Activated T-helper 1 cell treated with Interleukin-2 at 50 U/mL for 16 hours (primary cell): ENCODE data around the gene ERICH6B.

Experiments used
- DNase-seq: peaks from one replicate; pipeline ENCODE4 v3.0.0-alpha.2; 2020; ENCODE audit warnings: low read depth

Gene ERICH6B

DNA sequence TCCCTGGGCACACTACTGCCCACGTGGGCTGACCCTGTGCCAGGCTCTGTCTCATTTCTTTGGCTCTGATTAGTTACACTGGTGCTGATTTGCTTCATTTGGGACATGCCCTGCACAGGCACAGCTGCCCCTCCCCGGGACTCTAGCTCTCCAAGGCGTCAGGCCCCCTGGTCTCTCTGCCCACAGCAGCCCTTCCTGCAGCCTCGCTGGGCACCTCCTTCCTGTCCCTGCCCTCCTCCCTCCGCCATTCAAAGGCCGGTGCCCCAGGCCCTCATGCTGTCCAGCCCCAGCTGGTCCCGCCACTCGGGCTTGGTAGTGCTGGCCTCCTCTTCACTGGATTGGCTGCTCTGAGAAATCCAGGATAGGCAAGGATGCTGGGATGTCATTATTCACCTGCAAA lies 73.1 kb downstream of the ERICH6B start:
- no peak for DNase-seq

DNA sequence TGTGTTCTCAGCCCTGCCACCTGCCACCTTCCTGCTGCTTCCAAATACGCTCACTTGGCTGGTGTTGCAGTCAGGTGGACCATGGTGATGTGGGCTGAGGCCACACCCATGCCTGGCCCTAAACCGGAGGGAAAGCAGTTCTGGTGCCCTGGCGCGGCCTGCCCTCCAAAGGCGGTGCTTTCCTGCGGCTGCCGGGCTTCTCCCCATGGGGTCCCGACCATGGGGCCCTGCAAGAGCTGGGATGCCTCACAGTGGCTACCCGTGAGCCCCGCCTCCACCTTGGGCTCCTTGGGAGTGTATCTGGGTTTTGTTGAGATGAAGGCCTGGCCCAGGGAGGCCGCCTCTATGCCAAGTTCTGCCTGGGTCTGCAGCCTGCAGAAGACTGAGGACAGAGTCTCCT lies 73.7 kb downstream of the ERICH6B start:
- no peak for DNase-seq

DNA sequence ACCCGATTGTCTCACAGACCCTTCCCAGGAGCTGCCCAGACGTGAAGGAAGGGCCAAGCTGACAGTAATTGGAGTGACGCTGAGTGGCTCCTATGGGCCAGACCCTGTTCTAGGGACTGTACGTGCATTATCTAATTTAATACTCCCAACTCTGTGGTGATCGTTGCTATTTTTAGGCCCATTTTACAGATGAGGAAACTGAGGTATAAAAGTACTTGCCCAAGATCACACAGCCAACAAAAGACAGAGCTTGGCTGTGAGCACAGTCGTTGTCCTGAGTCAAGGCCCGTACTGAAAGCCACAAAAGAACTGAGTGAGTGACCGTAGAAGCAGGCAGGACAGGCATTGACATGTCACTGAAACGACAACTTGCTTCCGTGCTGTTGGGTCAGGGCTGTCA lies 74.7 kb downstream of the ERICH6B start:
- DNase-seq: no peak

DNA sequence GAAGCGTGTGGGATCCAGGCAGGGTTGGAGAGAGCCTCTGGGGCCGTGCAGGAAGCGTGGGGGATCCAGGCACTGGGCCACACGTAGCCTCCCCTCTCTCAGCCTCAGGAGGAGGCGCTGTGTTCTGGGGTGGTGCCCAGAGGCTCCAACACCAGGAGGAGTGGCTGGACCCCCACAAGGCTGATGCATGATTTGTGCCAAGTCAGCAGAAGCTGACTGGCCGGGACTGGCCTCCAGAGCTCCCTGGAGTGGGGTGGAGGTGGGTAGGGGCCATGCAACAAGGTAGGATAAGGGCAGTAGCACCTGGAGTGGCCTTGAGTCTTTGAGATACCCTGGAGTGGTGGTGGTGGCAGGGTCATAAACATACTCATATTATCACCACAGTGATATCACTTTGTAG lies 75.3 kb downstream of the ERICH6B start:
- DNase-seq: no peak

DNA sequence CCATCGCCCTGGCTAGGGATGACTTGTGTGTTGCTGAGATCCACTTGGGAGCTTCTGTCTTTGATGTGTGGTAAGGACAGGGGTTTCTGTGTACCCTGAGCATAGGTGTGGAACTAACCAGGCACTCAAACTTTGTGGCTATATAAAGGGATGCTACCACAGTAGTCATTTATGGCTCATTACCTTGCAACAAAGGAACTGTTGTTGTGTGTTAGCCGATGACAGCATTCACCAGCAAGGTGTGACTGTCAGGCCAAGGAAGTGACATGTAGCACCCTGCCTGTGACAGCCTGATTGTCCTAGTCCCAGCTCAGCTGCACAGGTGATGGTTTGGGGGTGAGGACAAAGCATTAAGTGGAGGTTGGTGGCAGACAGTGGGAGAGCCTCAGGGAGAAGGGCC lies 77.2 kb downstream of the ERICH6B start:
- no peak for DNase-seq

GRCh38 chr13:45537516-45537915 lies 78.0 kb downstream of the ERICH6B start:
- no peak for DNase-seq

- no peak for DNase-seq
Observed at GRCh38 chr13:45536224-45536623, 79.3 kb downstream of the ERICH6B start.

DNA sequence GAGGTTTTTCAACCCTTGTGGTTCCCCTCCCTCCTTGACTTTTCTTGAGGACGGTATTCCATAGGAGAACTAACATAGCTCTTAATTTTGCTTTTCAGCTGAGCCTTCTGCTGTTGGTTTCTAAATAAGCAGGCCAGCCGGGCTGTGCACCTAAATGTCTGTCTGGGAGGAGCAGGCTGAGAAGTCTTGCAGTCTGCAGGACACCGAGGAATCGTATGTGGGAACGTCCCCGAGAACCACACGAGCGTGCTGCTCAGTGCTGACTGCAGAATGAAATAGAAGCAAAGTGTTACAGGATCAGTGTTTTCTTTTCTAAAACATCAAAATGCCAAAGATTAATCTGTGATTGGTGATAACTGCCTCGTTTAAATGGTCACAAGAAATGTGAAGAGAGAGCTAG lies 80.9 kb downstream of the ERICH6B start:
- DNase-seq: no peak

GRCh38 chr13:45529758-45530157 lies 85.8 kb downstream of the ERICH6B start:
- no peak for DNase-seq

DNA sequence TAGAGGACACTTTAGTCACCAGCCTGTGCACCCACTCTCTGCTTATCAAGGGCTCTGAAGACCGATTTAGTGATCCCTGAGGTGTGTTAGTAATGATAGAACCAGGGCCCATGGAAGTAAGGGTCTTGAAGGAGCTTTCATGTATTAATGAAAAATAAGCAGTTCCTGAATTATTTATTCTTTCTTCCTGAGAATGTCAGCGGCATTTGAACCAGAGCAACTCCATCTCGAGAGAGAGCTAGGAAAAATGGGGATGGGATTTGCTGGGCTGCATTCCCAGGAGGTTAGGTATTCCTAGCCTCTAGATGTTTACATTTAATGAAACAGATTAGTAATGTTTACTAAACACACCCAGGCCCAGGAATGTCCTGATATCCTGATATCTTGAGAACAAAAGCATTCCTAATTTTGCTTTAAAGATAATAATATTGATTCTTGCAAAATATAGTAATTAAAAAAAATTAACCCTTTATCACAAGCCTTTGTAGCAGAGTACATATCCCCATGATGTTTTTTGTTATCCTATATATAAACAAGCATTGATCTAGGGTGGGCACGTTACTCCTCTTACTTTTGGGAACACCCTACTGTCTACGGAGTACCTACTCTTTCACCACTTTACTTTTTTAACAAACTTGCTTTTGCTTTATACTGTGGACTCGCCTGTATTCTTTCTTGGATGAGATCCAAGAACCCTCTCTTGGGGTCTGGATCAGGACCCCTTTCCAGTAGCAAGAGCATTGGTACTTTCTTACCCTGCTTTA lies 87.7 kb downstream of the ERICH6B start:
- DNase-seq: no peak

GRCh38 chr13:45522571-45522970 lies 93.0 kb downstream of the ERICH6B start:
- DNase-seq: no peak

GRCh38 chr13:45521297-45521696 lies 94.2 kb downstream of the ERICH6B start:
- DNase-seq: no peak

- no peak for DNase-seq
Observed at GRCh38 chr13:45519493-45519892, 96.0 kb downstream of the ERICH6B start.

DNA sequence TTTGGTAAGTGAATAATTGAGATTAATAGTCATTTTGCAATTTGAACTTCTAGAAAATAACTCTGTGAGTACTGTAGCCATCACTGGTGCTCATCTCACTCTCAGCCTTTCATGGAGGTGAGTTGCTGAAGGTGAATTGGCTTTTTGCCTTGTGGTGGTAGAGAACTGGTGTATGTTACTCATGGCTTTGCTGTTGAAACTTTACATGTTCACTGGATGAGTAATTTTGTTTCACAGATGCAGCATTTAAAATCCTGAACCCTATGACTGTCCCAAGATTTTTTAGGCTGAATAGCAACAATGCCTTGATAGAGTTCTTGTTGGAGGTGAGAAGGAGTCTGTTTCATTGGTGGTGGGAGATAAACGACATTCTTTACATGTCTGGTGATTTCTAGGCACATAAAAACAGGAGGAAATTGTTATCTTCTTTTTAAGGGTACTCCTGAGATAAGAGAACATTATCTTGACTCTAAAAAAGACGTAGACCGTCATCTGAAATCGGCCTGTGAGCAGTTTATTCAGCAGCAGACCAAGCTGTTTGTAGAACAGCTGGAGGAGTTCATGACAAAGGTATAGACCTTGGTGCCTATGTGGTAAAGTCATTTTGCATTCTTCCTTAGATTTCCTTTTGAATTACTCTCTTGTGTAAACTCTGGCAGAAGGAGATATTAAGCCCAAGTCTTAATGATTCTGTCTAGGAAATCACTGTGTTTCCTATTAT lies 96.9 kb downstream of the ERICH6B start:
- no peak for DNase-seq

DNA sequence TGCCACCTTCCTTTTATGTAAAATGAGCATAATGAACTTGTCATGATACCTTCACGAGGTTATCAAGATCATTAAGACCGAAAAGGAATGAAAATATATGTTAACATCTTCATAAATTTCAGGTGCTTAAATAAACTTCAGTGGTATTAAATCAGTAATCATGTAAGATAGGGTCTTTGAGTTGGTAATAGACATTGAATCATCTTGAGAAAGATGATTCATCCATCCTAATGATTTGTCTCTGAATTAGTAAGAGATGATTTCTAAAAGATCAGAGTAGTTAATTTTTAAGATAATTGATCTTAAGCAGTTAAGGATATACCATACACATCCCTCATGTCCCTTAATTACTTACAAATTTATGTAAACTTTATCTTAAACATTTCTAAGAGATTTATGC lies 98.8 kb downstream of the ERICH6B start:
- DNase-seq: no peak

DNA sequence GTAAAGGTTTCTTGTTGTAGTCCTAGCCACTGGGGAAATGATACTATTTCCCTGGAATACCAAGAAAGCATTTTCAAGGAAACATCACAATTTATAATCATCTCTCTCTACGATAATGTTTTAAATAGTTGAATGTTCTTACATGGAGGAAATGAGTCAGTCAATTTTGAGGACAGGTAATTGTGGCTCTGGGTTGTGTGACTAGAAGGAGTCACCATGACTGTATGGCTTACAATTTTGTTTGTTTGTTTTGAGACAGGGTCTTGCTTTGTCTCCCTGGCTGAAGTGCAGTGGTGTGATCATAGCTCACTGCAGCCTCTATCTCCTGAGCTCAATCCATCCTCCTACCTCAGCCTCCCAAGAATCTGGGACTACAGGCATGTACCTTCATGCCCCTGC lies 103.4 kb downstream of the ERICH6B start:
- DNase-seq: no peak

DNA sequence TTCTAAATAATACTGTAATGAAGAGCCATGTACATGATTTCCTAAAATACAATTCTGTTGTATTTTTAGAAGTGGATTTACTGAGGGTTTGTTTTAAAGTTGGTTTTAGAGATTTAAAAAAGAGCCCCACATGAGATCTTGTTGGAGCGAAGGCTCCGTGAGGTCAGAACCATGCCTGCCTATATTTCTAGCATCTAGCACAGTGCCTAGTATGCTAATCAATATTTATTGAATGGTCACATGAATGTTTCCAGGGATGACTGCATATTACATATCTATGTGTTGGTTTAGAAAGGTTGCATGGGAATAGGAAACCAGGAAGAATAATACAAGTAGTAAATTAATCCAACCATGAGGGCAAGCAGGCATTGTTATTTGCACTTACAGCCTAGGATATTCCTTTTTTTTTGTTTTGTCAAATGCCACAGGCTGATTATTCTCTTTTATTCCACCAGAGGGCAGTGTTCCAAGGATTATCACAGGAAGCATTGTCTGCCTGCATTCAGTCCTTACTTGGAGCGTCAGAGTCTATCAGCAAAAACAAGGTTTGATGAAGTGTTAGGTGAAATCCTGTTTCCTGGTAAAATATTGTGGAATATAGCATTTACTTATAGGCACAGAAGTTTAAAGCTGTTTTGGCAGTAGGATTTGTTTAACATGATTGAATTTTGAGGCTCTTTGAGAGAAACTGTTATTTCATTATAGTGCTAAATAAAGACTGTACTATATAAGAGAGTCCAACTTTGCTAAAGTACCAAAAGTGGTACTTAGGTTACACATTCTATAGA lies 104.0 kb downstream of the ERICH6B start:
- no peak for DNase-seq

- no peak for DNase-seq
Observed at GRCh38 chr13:45510672-45511071, 104.9 kb downstream of the ERICH6B start.

DNA sequence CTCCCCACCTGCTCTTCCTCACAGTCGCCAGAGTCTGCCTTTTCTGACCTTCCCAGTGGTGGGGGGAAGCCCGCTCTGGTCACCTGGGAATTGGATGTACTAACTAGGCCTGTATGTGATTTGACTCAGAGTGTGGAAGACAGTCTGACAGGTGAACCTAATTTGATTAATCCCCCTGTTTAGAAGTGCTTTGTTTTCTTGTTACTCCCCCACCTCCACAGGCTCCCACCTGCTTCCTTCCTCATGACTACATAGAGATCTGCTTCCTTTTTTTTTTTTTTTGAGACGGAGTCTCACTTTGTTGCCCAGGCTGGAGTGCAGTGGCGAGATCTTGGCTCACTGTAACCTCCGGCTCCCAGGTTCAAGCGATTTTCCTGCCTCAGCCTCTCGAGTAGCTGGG lies 106.8 kb downstream of the ERICH6B start:
- DNase-seq: no peak

DNA sequence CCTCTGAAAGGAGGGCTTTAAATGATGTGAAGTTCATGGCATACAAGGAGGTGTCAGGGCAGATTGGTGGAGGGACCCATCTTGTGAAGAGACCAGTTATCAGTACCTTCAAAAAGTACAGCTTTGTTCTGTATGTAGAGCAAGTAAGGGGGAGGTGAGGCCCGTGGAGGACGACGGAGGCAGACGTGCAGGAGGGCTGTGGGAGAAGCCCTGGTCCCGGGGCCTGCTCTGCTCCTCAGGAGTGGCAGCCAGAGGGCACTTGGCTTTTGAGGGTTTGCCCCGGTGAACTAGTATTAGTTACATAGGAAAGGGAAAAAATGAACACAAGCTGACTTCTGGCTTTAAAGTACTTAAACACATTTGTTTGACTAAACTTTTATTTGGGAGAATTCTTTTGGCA lies 108.7 kb downstream of the ERICH6B start:
- no peak for DNase-seq

DNA sequence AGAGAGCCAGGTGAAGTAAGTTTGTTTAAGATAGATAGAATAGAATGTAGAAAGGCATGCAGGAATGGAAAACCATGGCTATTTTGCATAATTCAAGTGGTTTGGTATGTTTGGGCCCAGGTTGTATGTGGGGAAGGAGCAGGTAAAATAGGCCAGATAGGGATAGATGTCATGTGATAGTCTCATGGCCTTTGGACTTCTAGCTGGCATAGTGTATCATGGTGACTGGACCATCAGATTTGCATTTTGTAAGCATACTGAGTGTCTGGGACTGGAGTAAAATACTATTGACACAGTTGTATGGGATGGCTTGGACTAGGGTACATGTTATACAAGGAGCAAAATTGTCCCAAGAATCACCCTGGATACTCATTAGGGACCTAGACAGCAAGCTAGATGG lies 111.9 kb downstream of the ERICH6B start:
- no peak for DNase-seq

- no peak for DNase-seq
Observed at GRCh38 chr13:45501175-45501526, 114.4 kb downstream of the ERICH6B start.
